Gastrocnemius medialis (tissue), 4 donors: ENCODE results near the gene CLEC4C.

Source experiments
- POLR2A ChIP-seq, 2 donors: fragments of 450-650 bp; IDR thresholded peaks; one replicate each; pipeline ENCODE4 v1.6.1; 2017; ENCODE audit warnings: antibody characterized with exemption in 2 of 2, mild to moderate bottlenecking in 2 of 2, moderate library complexity in 2 of 2
- TF ChIP-seq, protein P1 (sequence below), 5 experiments: fragments of 450-650 bp in 3 of 5; fragments of 200-600 bp in 2 of 5; sonication (generic) in 2 of 5; IDR thresholded peaks in 4 of 5; conservative IDR thresholded peaks in 1 of 5; 1 replicate in 4 of 5; 2 replicates in 1 of 5; pipeline ENCODE4 v1.5.1; 2016 to 2019; ENCODE audit warnings: antibody characterized with exemption in 5 of 5, mild to moderate bottlenecking in 3 of 5, moderate library complexity in 3 of 5

- TF ChIP-seq, protein P1, sequence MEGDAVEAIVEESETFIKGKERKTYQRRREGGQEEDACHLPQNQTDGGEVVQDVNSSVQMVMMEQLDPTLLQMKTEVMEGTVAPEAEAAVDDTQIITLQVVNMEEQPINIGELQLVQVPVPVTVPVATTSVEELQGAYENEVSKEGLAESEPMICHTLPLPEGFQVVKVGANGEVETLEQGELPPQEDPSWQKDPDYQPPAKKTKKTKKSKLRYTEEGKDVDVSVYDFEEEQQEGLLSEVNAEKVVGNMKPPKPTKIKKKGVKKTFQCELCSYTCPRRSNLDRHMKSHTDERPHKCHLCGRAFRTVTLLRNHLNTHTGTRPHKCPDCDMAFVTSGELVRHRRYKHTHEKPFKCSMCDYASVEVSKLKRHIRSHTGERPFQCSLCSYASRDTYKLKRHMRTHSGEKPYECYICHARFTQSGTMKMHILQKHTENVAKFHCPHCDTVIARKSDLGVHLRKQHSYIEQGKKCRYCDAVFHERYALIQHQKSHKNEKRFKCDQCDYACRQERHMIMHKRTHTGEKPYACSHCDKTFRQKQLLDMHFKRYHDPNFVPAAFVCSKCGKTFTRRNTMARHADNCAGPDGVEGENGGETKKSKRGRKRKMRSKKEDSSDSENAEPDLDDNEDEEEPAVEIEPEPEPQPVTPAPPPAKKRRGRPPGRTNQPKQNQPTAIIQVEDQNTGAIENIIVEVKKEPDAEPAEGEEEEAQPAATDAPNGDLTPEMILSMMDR (IDR thresholded peaks at IDR 0.05 in 4 of 5, conservative IDR thresholded peaks at IDR 0.05 in 1 of 5) = no peak
- TF ChIP-seq POLR2A (IDR thresholded peaks at IDR 0.05) = no peak
Observed at GRCh38 chr12:7788294-7788660, 41.1 kb upstream of the CLEC4C start.
